ENCODE measurements around the gene S100A3.
A peak's percentile ranks its signal among the peaks of the same experiment; 100 is the strongest.
"Not testable (repeated sequence)": the region's sequence is repeated elsewhere in the genome, so short reads cannot be mapped to it uniquely, and the experiment has no call there.

The S100A3 gene

GRCh38 chr1:153526132-153526543 is 22.9 kb downstream of the S100A3 start:
- Histone ChIP-seq H2BK12ac (ENCODE audit: low read length in 2 of 2) (no peak overlapping the region), H3K4me2 (ENCODE audit: low read length, poor library complexity, severe bottlenecking) (no peak overlapping the region), H3K18ac (ENCODE audit: low read depth in 1 of 2, low read length in 2 of 2) (no peak overlapping the region), H3K4ac (ENCODE audit: low read depth in 1 of 2, low read length in 2 of 2) (no peak overlapping the region), H3K79me1 (replicated peaks; ENCODE audit: low read length, poor library complexity, severe bottlenecking) (no peaks in the 10 kb centered on the region), H3K27me3 (ENCODE audit: control insufficient read depth in 1 of 2, insufficient read depth in 1 of 2, low read length in 2 of 2) (no peaks in the 10 kb centered on the region), H3K4me1 (ENCODE audit: control insufficient read depth, insufficient read depth, low read depth, low read length) (peaks cover 2% of the 10 kb centered on the region), H3K27ac (ENCODE audit: low read length, poor library complexity, severe bottlenecking) (no peak overlapping the region), H2BK120ac (ENCODE audit: low read depth, low read length) (no peak overlapping the region), H4K8ac (ENCODE audit: low read length) (no peak overlapping the region), H3K9me3 (ENCODE audit: control insufficient read depth, low read length) (no peaks in the 10 kb centered on the region), H2BK5ac (ENCODE audit: low read depth, low read length, poor library complexity, severe bottlenecking) (no peak overlapping the region), H3K9ac (ENCODE audit: low read length) (no peak overlapping the region), H3K14ac (ENCODE audit: low read length in 2 of 2) (no peak overlapping the region), H2AK5ac (ENCODE audit: low read length, severe bottlenecking) (no peak overlapping the region), H3K23ac (ENCODE audit: low read length in 2 of 2) (no peak overlapping the region), H4K91ac (ENCODE audit: low read length) (no peak overlapping the region), H2AFZ (ENCODE audit: low read depth, low read length) (no peak overlapping the region), H3K36me3 (ENCODE audit: control insufficient read depth in 1 of 2, insufficient read depth in 2 of 2, low read depth in 1 of 2, low read length in 2 of 2) (no peaks in the 10 kb centered on the region), H2BK15ac (ENCODE audit: low read depth, poor library complexity, severe bottlenecking) (no peak overlapping the region), H3K4me3 (ENCODE audit: insufficient read depth in 1 of 2, low read depth in 1 of 2, low read length in 2 of 2) (no peak overlapping the region)
- no peak for DNase-seq
- 80% methylated on average over 8 of the region's 8 CpGs for WGBS

GRCh38 chr1:153525088-153525728 is 23.9 kb downstream of the S100A3 start:
- peak overlapping the region; percentile 45 for H3K9ac ChIP-seq (ENCODE audit: low read length)
- H4K91ac ChIP-seq (ENCODE audit: low read length), result no peak overlapping the region
- H3K4me1 ChIP-seq (ENCODE audit: control insufficient read depth, insufficient read depth, low read depth, low read length), result peaks cover 2% of the 10 kb centered on the region
- no peaks in the 10 kb centered on the region for H3K9me3 ChIP-seq (ENCODE audit: control insufficient read depth, low read length)
- no peak overlapping the region for H2BK15ac ChIP-seq (ENCODE audit: low read depth, poor library complexity, severe bottlenecking)
- H3K14ac ChIP-seq (ENCODE audit: low read length in 2 of 2), result no peak overlapping the region
- no peak overlapping the region for H3K4me2 ChIP-seq (ENCODE audit: low read length, poor library complexity, severe bottlenecking)
- no peak overlapping the region for H3K23ac ChIP-seq (ENCODE audit: low read length in 2 of 2)
- H3K18ac ChIP-seq (ENCODE audit: low read depth in 1 of 2, low read length in 2 of 2), result no peak overlapping the region
- H2AK5ac ChIP-seq (ENCODE audit: low read length, severe bottlenecking), result no peak overlapping the region
- H4K8ac ChIP-seq (ENCODE audit: low read length), result no peak overlapping the region
- H2BK120ac ChIP-seq (ENCODE audit: low read depth, low read length), result no peak overlapping the region
- no peaks in the 10 kb centered on the region for H3K79me1 ChIP-seq (replicated peaks; ENCODE audit: low read length, poor library complexity, severe bottlenecking)
- WGBS, result 54% methylated on average over 3 of the region's 3 CpGs
- H3K27me3 ChIP-seq (ENCODE audit: control insufficient read depth in 1 of 2, insufficient read depth in 1 of 2, low read length in 2 of 2), result no peaks in the 10 kb centered on the region
- DNase-seq, result no peak
- H3K27ac ChIP-seq (ENCODE audit: low read length, poor library complexity, severe bottlenecking), result no peak overlapping the region
- no peak overlapping the region for H2BK12ac ChIP-seq (ENCODE audit: low read length in 2 of 2)
- H3K4ac ChIP-seq (ENCODE audit: low read depth in 1 of 2, low read length in 2 of 2), result no peak overlapping the region
- H3K4me3 ChIP-seq (ENCODE audit: insufficient read depth in 1 of 2, low read depth in 1 of 2, low read length in 2 of 2), result no peak overlapping the region
- no peaks in the 10 kb centered on the region for H3K36me3 ChIP-seq (ENCODE audit: control insufficient read depth in 1 of 2, insufficient read depth in 2 of 2, low read depth in 1 of 2, low read length in 2 of 2)
- H2BK5ac ChIP-seq (ENCODE audit: low read depth, low read length, poor library complexity, severe bottlenecking), result no peak overlapping the region
- H2AFZ ChIP-seq (ENCODE audit: low read depth, low read length), result no peak overlapping the region

DNA sequence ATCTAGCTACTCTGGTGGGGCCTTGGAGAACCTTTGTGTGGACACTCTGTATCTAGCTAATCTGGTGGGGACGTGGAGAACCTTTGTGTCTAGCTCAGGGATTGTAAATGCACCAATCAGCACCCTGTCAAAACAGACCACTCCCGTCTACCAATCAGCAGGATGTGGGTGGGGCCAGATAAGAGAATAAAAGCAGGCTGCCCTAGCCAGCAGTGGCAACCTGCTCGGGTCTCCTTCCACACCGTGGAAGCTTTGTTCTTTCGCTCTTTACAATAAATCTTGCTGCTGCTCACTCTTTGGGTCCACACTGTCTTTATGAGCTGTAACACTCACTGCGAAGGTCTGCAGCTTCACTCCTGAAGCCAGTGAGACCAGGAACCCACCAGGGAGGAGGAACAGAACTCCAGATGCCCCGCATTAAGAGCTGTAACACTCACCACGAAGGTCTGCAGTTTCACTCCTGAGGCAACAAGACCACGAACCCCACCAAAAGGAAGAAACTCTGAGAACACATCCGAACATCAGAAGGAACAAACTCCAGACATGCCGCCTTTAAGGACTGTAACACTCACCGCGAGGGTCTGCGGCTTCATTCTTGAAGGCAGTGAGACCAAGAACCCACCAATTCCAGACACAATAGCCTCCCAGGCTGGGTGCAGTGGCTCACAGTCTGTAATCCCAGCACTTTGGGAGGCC is 26.6 kb downstream of the S100A3 start:
- H3K36me3 ChIP-seq (ENCODE audit: control insufficient read depth in 1 of 2, insufficient read depth in 2 of 2, low read depth in 1 of 2, low read length in 2 of 2); H3K4me3 ChIP-seq (ENCODE audit: insufficient read depth in 1 of 2, low read depth in 1 of 2, low read length in 2 of 2); H4K8ac ChIP-seq (ENCODE audit: low read length); H2AFZ ChIP-seq (ENCODE audit: low read depth, low read length); H3K23ac ChIP-seq (ENCODE audit: low read length in 2 of 2); H3K27ac ChIP-seq (ENCODE audit: low read length, poor library complexity, severe bottlenecking); H2BK12ac ChIP-seq (ENCODE audit: low read length in 2 of 2); H2BK5ac ChIP-seq (ENCODE audit: low read depth, low read length, poor library complexity, severe bottlenecking); H3K4me2 ChIP-seq (ENCODE audit: low read length, poor library complexity, severe bottlenecking); H3K9me3 ChIP-seq (ENCODE audit: control insufficient read depth, low read length); H3K79me1 ChIP-seq (replicated peaks; ENCODE audit: low read length, poor library complexity, severe bottlenecking); H2BK120ac ChIP-seq (ENCODE audit: low read depth, low read length); H3K9ac ChIP-seq (ENCODE audit: low read length); H2AK5ac ChIP-seq (ENCODE audit: low read length, severe bottlenecking); H2BK15ac ChIP-seq (ENCODE audit: low read depth, poor library complexity, severe bottlenecking); H3K4ac ChIP-seq (ENCODE audit: low read depth in 1 of 2, low read length in 2 of 2); H3K14ac ChIP-seq (ENCODE audit: low read length in 2 of 2); H3K18ac ChIP-seq (ENCODE audit: low read depth in 1 of 2, low read length in 2 of 2); H4K91ac ChIP-seq (ENCODE audit: low read length); H3K27me3 ChIP-seq (ENCODE audit: control insufficient read depth in 1 of 2, insufficient read depth in 1 of 2, low read length in 2 of 2); DNase-seq; H3K4me1 ChIP-seq (ENCODE audit: control insufficient read depth, insufficient read depth, low read depth, low read length): not testable (repeated sequence)
- 87% methylated on average over 13 of the region's 14 CpGs for WGBS

- WGBS, result 98% methylated on average over 37 of the region's 37 CpGs
Observed at GRCh38 chr1:153521808-153522207, 27.2 kb downstream of the S100A3 start.

More at GRCh38 chr1:153521808-153522207, 27.2 kb downstream of the S100A3 start:
- not testable (repeated sequence) for H3K79me1 ChIP-seq (replicated peaks; ENCODE audit: low read length, poor library complexity, severe bottlenecking); H2BK120ac ChIP-seq (ENCODE audit: low read depth, low read length); H3K27ac ChIP-seq (ENCODE audit: low read length, poor library complexity, severe bottlenecking); H2BK5ac ChIP-seq (ENCODE audit: low read depth, low read length, poor library complexity, severe bottlenecking); H2AK5ac ChIP-seq (ENCODE audit: low read length, severe bottlenecking); H4K91ac ChIP-seq (ENCODE audit: low read length); H2BK15ac ChIP-seq (ENCODE audit: low read depth, poor library complexity, severe bottlenecking); H3K14ac ChIP-seq (ENCODE audit: low read length in 2 of 2); H3K4ac ChIP-seq (ENCODE audit: low read depth in 1 of 2, low read length in 2 of 2); H2BK12ac ChIP-seq (ENCODE audit: low read length in 2 of 2); H3K4me2 ChIP-seq (ENCODE audit: low read length, poor library complexity, severe bottlenecking); H3K4me3 ChIP-seq (ENCODE audit: insufficient read depth in 1 of 2, low read depth in 1 of 2, low read length in 2 of 2); H3K23ac ChIP-seq (ENCODE audit: low read length in 2 of 2); H3K18ac ChIP-seq (ENCODE audit: low read depth in 1 of 2, low read length in 2 of 2); H2AFZ ChIP-seq (ENCODE audit: low read depth, low read length); H3K9ac ChIP-seq (ENCODE audit: low read length); H3K4me1 ChIP-seq (ENCODE audit: control insufficient read depth, insufficient read depth, low read depth, low read length); H3K9me3 ChIP-seq (ENCODE audit: control insufficient read depth, low read length); H4K8ac ChIP-seq (ENCODE audit: low read length); H3K36me3 ChIP-seq (ENCODE audit: control insufficient read depth in 1 of 2, insufficient read depth in 2 of 2, low read depth in 1 of 2, low read length in 2 of 2); H3K27me3 ChIP-seq (ENCODE audit: control insufficient read depth in 1 of 2, insufficient read depth in 1 of 2, low read length in 2 of 2); DNase-seq

All from mesenchymal stem cell (in vitro differentiated cells and primary cell).